OCI-LY1 (cell line): ENCODE measurements around the gene ZNF524.

Experiments
- CTCF ChIP-seq: fragments of 200-600 bp; sonication (generic), shearing (Covaris generic); IDR thresholded peaks from 2 replicates; pipeline ENCODE4 v1.5.1; 2017; ENCODE audit warnings: mild to moderate bottlenecking, antibody characterized with exemption, low read length, moderate library complexity, mixed read lengths
- EZH2 ChIP-seq: fragments of 200-600 bp; sonication (generic), shearing (Covaris generic); IDR thresholded peaks from 2 replicates; pipeline ENCODE4 v1.8.0; 2017; ENCODE audit warnings: borderline replicate concordance, mixed run types, mild to moderate bottlenecking, antibody characterized with exemption, low read length, moderate library complexity, mixed read lengths

- no peak for TF ChIP-seq CTCF
- no peak for TF ChIP-seq EZH2
Observed at GRCh38 chr19:55617426-55617825, 17.3 kb downstream of the ZNF524 start.
